Lower leg skin (tissue), 4 donors: Measurements from ENCODE around the gene EFL1. TPM values are rescaled to one million over a fixed set of nuclear protein-coding genes. Genes with fewer than 3 reads are reported as not detected.

ENCODE experiments used
- DNase-seq, 2 donors: peaks; one replicate each; pipeline ENCODE4 v3.0.0-alpha.2; 2019; ENCODE audit warnings: low spot score in 2 of 2
- H3K4me3 ChIP-seq: fragments of 200-600 bp; sonication (generic); 2 replicates; pipeline ENCODE4 v1.5.1; 2017; ENCODE audit warnings: mild to moderate bottlenecking, low read depth; ENCODE audit not compliant: poor library complexity, severe bottlenecking
- POLR2A ChIP-seq, 2 donors: fragments of 450-650 bp; IDR thresholded peaks; one replicate each; pipeline ENCODE4 v1.6.1; 2016 to 2017; ENCODE audit warnings: antibody characterized with exemption in 2 of 2, mild to moderate bottlenecking in 1 of 2, moderate library complexity in 1 of 2
- WGBS, 2 donors: methylation state at CpG; one replicate each; pipeline ENCODE4 v1.1.5; 2018; 5-methylcytosine and 5-hydroxymethylcytosine counted together
- intact Hi-C: fragments of 100-400 bp; cut with DNase I; formaldehyde crosslinking; loops from one replicate; pipeline ENCODE4 v1.15.0; 2023; ENCODE audit warnings: low total_unique reads
- total RNA-seq, 4 donors: library from RNA; depleted of rRNA; stranded (reverse); fragments of >200 nt; gene quantifications; one replicate each; pipeline ENCODE4 v1.1.0, GENCODE V29; 2016
- TF ChIP-seq, protein P1 (sequence below), 3 donors: fragments of 450-650 bp; IDR thresholded peaks; one replicate each; pipeline ENCODE4 v1.5.1; 2016; ENCODE audit warnings: antibody characterized with exemption in 3 of 3, mild to moderate bottlenecking in 3 of 3, moderate library complexity in 2 of 3

The EFL1 gene
- total RNA-seq, 4 donors from 2014 or later: 17.8 to 20.7 (median 19.5) TPM

DNA sequence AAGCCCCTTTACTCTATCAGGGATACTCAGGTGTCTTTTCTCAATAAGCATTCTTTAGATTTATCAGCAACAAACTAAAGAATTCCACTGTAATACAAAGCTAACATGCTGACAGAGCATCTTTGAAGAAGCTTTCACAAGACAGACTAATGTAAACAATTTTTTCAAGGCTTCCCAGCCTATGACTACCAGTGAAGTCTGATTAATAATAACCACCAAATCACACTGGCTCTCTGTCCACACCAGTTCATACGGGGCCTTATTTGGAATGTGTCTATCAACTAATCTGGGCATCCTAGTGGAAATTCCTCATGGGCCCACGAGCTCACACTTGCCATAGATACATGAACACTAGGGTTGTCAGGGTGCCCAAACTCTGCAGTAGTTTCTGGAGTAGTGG is 84.5 kb downstream of the EFL1 start:
- intact Hi-C loops: no loop called here
- TF ChIP-seq, protein P1, sequence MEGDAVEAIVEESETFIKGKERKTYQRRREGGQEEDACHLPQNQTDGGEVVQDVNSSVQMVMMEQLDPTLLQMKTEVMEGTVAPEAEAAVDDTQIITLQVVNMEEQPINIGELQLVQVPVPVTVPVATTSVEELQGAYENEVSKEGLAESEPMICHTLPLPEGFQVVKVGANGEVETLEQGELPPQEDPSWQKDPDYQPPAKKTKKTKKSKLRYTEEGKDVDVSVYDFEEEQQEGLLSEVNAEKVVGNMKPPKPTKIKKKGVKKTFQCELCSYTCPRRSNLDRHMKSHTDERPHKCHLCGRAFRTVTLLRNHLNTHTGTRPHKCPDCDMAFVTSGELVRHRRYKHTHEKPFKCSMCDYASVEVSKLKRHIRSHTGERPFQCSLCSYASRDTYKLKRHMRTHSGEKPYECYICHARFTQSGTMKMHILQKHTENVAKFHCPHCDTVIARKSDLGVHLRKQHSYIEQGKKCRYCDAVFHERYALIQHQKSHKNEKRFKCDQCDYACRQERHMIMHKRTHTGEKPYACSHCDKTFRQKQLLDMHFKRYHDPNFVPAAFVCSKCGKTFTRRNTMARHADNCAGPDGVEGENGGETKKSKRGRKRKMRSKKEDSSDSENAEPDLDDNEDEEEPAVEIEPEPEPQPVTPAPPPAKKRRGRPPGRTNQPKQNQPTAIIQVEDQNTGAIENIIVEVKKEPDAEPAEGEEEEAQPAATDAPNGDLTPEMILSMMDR (IDR thresholded peaks at IDR 0.05): no peak
- TF ChIP-seq POLR2A (IDR thresholded peaks at IDR 0.05): no peak
- no peak for DNase-seq
- WGBS, 2 donors: 58 to 70% methylated on average over 2 of the region's 2 CpGs
- no peak overlapping the region for H3K4me3 ChIP-seq

DNA sequence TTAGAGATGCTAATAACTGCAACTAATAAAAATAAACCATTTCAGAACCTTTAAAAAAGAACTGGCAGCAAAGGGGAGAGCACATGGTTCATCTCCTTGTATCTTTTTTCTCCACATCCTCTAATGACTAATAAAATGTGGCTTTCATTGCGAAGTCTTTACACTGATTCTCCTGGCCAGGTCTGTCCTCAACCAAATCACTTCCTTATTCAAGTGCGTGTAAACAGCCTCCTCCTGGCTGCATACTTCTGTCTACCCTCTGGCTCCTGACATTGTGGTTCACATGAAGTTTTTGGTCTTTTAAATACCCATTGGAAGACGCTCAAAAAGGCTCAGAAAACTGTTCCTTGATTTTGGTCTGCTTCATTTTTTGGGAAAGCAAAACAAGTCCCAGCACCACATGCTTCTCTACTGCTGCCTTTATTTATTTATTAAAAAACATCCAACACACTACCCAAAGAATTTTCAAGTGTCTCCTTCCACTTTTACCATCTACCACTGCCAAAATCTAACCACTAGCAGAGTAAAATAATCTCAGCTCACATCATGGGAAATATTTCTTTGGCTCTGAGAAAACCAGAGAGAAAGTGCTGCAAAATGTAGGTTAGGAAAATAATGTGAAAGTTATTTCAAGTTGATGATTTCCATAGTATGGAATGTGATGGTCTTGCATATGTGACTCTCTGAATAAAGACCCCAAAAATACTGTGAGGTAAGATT is 85.1 kb downstream of the EFL1 start:
- intact Hi-C loops: no loop called here
- TF ChIP-seq, protein P1 (IDR thresholded peaks at IDR 0.05): no peak
- no peak for TF ChIP-seq POLR2A (IDR thresholded peaks at IDR 0.05)
- no peak for DNase-seq
- WGBS, 2 donors: 48 to 61% methylated on average over 3 of the region's 3 CpGs
- H3K4me3 ChIP-seq: no peak overlapping the region

DNA sequence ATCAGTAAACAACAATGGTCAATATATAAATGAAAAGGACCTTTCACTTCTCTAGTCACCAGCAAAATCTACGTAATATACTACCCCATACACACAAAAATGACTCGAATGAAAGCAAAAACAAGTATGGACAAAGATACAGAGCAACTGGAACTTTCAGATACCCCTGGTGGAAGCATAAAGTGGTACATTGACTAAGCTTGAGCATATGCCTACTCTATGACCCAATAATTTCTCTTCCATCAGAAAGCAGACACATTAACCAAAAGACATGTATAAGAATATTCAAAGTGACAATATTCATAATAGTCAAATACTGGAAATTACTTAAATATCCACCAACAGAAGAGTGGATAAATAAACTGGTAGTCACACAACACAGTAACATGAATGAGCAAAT is 86.0 kb downstream of the EFL1 start:
- DNase-seq: no peak
- 87 to 93% methylated on average over 2 of the region's 2 CpGs for WGBS, 2 donors
- H3K4me3 ChIP-seq: no peak overlapping the region
- intact Hi-C loops: no loop called here
- TF ChIP-seq, protein P1 (IDR thresholded peaks at IDR 0.05): no peak
- TF ChIP-seq POLR2A (IDR thresholded peaks at IDR 0.05): no peak

DNA sequence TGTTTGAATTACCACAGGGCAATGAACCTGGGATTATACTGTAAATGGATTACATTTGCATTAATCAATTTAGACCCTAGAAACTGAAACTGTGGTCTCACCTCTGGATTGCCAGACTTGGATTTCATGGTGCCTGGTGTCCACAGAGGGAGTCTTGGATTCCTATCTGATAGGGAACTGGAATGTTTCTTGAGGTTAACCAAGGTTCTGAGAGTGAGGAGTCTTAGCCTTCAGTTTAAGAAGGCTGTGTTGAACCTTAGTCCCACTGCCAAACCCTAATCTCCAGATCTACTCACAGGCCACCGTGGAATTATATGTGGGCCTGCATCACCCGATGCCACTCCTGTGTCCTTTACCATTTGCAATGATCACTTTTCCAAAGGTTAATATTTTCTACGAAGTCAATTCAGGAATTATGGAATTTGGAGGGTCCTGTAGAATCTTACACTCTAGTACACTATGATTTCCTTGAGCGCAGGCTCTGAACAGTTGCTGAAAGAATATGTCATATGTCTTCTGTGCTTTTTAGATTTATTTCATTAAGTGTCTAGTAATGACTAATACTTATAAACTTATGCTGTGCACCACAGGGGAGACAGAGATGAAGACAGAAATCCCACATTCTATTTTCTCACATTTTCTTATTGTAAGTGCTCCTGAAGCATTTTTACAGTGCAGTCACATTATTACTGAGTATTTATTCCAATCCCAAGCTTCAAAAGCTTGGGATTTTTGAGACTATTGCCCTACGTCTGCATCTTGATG is 87.9 kb downstream of the EFL1 start:
- no peak overlapping the region for H3K4me3 ChIP-seq
- intact Hi-C loops: no loop called here
- TF ChIP-seq, protein P1 (IDR thresholded peaks at IDR 0.05): no peak
- no peak for TF ChIP-seq POLR2A (IDR thresholded peaks at IDR 0.05)
- DNase-seq: no peak
- 94 to 96% methylated on average over 5 of the region's 5 CpGs for WGBS, 2 donors

DNA sequence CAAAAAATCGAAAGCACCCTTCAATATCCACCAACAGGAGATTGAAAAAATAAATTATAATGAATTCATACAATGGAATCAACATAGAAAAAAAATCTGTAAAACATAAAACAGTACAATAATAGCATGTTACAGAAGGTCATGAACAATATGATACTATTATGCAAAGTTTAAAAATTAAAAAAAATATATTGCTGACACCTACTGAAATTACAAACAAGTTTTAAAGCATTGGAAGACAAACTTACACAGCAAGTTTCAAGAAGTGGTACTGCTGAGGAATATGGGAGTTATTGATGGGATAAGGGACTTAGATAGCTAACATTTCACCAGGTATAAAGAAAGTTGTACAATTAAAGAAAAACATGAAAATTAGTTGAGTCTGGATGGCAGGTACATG is 89.4 kb downstream of the EFL1 start:
- intact Hi-C loops: no loop called here
- DNase-seq: no peak
- 92 to 98% methylated on average over 1 of the region's 1 CpG for WGBS, 2 donors
- H3K4me3 ChIP-seq: no peak overlapping the region
- TF ChIP-seq POLR2A (IDR thresholded peaks at IDR 0.05): no peak
- TF ChIP-seq, protein P1 (IDR thresholded peaks at IDR 0.05): no peak
